Glutamatergic neuron (in vitro differentiated cells): ENCODE data around the gene ZNHIT2. TPM values are rescaled to one million over a fixed set of nuclear protein-coding genes. Genes with fewer than 3 reads are reported as not detected.

ENCODE experiments used
- DNase-seq: peaks from one replicate; pipeline ENCODE4 v3.0.0; 2022
- H3K27ac Mint-ChIP-seq: one replicate; pipeline ENCODE4 v1.8.0; 2020; ENCODE audit warnings: mild to moderate bottlenecking, mixed read lengths, inconsistent platforms; ENCODE audit not compliant: unreplicated experiment
- H3K27me3 Mint-ChIP-seq: one replicate; pipeline ENCODE4 v1.8.0; 2020; ENCODE audit warnings: mild to moderate bottlenecking, moderate library complexity, mixed read lengths, inconsistent platforms; ENCODE audit not compliant: unreplicated experiment
- H3K36me3 Mint-ChIP-seq: one replicate; pipeline ENCODE4 v1.8.0; 2020; ENCODE audit warnings: mild to moderate bottlenecking, mixed read lengths, inconsistent platforms; ENCODE audit not compliant: unreplicated experiment
- H3K4me1 Mint-ChIP-seq: one replicate; pipeline ENCODE4 v1.8.0; 2020; ENCODE audit warnings: mild to moderate bottlenecking, low read depth, mixed read lengths, inconsistent platforms; ENCODE audit not compliant: unreplicated experiment
- H3K4me3 Mint-ChIP-seq: one replicate; pipeline ENCODE4 v1.8.0; 2020; ENCODE audit warnings: mild to moderate bottlenecking, mixed read lengths, inconsistent platforms; ENCODE audit not compliant: unreplicated experiment
- H3K9me3 Mint-ChIP-seq: one replicate; pipeline ENCODE4 v1.8.0; 2020; ENCODE audit warnings: mild to moderate bottlenecking, moderate library complexity, mixed read lengths, inconsistent platforms; ENCODE audit not compliant: unreplicated experiment
- total RNA-seq: library from RNA; stranded (reverse); fragmentation: NEBNext Ultra II Directional; extraction: Animal tissue kit (Norgen Biotek cat#: 25700); gene quantifications from one replicate; pipeline ENCODE4 v1.2.1, GENCODE V29; 2021; ENCODE audit not compliant: unreplicated experiment
- TF ChIP-seq, protein P1 (sequence below): fragments of 200-600 bp; sonication (generic); IDR thresholded peaks from one replicate; pipeline ENCODE4 v1.5.0; 2021; ENCODE audit not compliant: partially characterized antibody, unreplicated experiment

The ZNHIT2 gene
- total RNA-seq, 1 donor from 2014 or later, result 4.1 TPM

DNA sequence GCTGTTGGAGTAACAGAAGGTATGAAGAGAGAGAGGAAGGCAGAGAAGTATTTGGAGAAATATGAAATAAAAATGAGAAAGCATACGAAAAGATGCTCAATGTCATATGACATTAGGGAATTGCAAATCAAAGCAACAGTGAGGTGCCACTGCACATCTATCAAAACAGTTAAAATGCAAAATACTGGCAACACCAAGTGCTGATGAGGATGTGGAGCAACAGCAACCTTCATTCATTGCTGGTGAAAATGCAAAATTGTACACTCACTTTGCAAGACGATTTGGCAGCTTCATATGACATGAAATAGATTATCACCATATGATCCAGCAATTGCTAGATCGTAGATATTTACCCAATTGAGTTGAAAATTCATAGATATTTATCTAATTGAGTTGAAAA, 43.1 kb upstream of the ZNHIT2 start:
- no peak overlapping the region for H3K27ac Mint-ChIP-seq
- no peaks in the 10 kb centered on the region for H3K27me3 Mint-ChIP-seq
- no peaks in the 10 kb centered on the region for H3K4me1 Mint-ChIP-seq
- H3K36me3 Mint-ChIP-seq, result no peaks in the 10 kb centered on the region
- TF ChIP-seq, protein P1, sequence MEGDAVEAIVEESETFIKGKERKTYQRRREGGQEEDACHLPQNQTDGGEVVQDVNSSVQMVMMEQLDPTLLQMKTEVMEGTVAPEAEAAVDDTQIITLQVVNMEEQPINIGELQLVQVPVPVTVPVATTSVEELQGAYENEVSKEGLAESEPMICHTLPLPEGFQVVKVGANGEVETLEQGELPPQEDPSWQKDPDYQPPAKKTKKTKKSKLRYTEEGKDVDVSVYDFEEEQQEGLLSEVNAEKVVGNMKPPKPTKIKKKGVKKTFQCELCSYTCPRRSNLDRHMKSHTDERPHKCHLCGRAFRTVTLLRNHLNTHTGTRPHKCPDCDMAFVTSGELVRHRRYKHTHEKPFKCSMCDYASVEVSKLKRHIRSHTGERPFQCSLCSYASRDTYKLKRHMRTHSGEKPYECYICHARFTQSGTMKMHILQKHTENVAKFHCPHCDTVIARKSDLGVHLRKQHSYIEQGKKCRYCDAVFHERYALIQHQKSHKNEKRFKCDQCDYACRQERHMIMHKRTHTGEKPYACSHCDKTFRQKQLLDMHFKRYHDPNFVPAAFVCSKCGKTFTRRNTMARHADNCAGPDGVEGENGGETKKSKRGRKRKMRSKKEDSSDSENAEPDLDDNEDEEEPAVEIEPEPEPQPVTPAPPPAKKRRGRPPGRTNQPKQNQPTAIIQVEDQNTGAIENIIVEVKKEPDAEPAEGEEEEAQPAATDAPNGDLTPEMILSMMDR, result no peak
- no peak for DNase-seq
- H3K4me3 Mint-ChIP-seq, result no peak overlapping the region
- H3K9me3 Mint-ChIP-seq, result no peaks in the 10 kb centered on the region

GRCh38 chr11:65159012-65159411, 41.5 kb upstream of the ZNHIT2 start:
- no peaks in the 10 kb centered on the region for H3K36me3 Mint-ChIP-seq
- H3K4me1 Mint-ChIP-seq, result no peaks in the 10 kb centered on the region
- TF ChIP-seq, protein P1, result no peak
- no peak for DNase-seq
- H3K27me3 Mint-ChIP-seq, result no peaks in the 10 kb centered on the region
- no peak overlapping the region for H3K27ac Mint-ChIP-seq
- H3K9me3 Mint-ChIP-seq, result no peaks in the 10 kb centered on the region
- no peak overlapping the region for H3K4me3 Mint-ChIP-seq

DNA sequence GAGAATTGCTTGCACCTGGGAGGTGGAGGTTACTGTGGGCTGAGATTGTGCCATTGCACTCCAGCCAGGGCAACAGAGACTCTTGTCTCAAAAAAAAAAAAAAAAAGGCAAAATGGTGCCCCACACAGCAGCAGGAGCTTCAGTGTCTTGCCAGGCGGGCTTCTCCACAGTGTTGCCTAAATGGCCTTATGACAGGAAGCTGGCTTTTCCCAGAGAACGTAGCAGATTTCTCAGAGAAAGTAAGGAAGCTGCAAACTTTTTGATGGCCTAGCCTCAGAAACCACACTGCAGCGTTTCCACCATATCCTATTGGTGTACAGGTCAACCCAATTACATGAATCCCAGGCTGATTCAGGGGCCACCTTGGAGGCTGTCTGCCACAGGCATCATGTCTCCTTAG, 39.8 kb upstream of the ZNHIT2 start:
- Mint-ChIP-seq H3K4me1 (no peaks in the 10 kb centered on the region), H3K4me3 (no peak overlapping the region), H3K9me3 (no peaks in the 10 kb centered on the region), H3K27me3 (no peaks in the 10 kb centered on the region), H3K27ac (no peak overlapping the region), H3K36me3 (no peaks in the 10 kb centered on the region)
- TF ChIP-seq, protein P1, result no peak
- DNase-seq, result no peak

DNA sequence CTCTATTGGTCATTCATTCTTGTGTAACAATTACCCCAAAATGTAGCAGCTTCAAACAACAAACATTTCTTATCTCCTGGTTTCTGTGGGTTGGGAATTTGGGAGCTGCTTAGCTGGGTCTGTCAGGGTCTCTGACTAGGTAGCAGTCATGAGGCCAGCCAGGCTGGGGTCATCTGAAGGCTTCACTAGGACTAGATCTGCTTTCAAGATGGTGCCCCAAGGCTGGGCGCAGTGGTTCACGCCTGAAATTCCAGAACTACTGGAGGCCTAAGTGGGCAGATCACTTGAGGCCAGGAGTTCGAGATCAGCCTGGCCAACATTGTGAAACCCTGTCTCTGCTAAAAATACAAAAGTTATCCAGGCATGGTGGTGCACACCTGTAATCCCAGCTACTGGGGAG, 39.4 kb upstream of the ZNHIT2 start:
- no peak for DNase-seq
- Mint-ChIP-seq H3K27me3 (no peaks in the 10 kb centered on the region), H3K4me3 (no peak overlapping the region), H3K36me3 (no peaks in the 10 kb centered on the region), H3K4me1 (no peaks in the 10 kb centered on the region), H3K9me3 (no peaks in the 10 kb centered on the region), H3K27ac (no peak overlapping the region)
- TF ChIP-seq, protein P1, result no peak

DNA sequence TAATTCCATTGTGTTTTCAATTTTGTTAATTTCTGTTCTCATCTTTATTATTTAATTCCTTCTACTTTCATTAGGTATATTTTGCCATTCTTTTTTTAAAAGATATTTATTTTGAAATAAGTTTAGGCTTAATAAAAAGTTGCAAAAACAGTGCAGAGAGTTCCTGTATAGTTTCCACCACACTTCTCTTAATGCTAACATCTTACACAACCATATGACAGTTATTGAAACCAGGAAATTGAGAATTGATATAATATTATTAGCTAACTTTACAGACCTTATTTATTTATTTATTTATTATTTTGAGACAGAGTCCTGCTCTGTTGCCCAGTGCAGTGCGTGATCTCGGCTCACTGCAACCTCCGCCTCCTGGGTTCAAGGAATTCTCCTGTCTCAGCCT, 38.8 kb upstream of the ZNHIT2 start:
- TF ChIP-seq, protein P1, result no peak
- H3K4me3 Mint-ChIP-seq, result no peak overlapping the region
- no peaks in the 10 kb centered on the region for H3K36me3 Mint-ChIP-seq
- H3K4me1 Mint-ChIP-seq, result no peaks in the 10 kb centered on the region
- no peaks in the 10 kb centered on the region for H3K27me3 Mint-ChIP-seq
- peaks cover 1% of the 10 kb centered on the region for H3K9me3 Mint-ChIP-seq
- H3K27ac Mint-ChIP-seq, result no peak overlapping the region
- DNase-seq, result no peak
